Activated CD4-positive, CD25-positive, alpha-beta regulatory T cell (primary cell): ENCODE measurements around the gene CDH4.
"Not testable (repeated sequence)": the region's sequence is repeated elsewhere in the genome, so short reads cannot be mapped to it uniquely, and the experiment has no call there.

Source experiments
- DNase-seq, 4 experiments: peaks; one replicate each; lab custom pipeline; 2025; lab: John Stamatoyannopoulos, UW

Gene CDH4

GRCh38 chr20:61253640-61254511 is 1.8 kb downstream of the CDH4 start:
- no peak for DNase-seq

GRCh38 chr20:61254881-61255626 is 3.0 kb downstream of the CDH4 start:
- DNase-seq, result no peak

GRCh38 chr20:61256365-61256764 is 4.3 kb downstream of the CDH4 start:
- no peak for DNase-seq

- no peak for DNase-seq
Measured at GRCh38 chr20:61256824-61257223, 4.8 kb downstream of the CDH4 start.

GRCh38 chr20:61257611-61258010 is 5.5 kb downstream of the CDH4 start:
- DNase-seq, result no peak

GRCh38 chr20:61259741-61260140 is 7.7 kb downstream of the CDH4 start:
- DNase-seq, result no peak

GRCh38 chr20:61260905-61261304 is 8.8 kb downstream of the CDH4 start:
- no peak for DNase-seq

GRCh38 chr20:61262036-61262435 is 10.0 kb downstream of the CDH4 start:
- no peak for DNase-seq

- DNase-seq, result no peak
Measured at GRCh38 chr20:61262514-61262913, 10.5 kb downstream of the CDH4 start.

GRCh38 chr20:61263084-61263695 is 11.1 kb downstream of the CDH4 start:
- DNase-seq, result no peak

GRCh38 chr20:61263938-61264337 is 11.9 kb downstream of the CDH4 start:
- no peak for DNase-seq

GRCh38 chr20:61267241-61267640 is 15.2 kb downstream of the CDH4 start:
- DNase-seq, result no peak

GRCh38 chr20:61268024-61268423 is 16.0 kb downstream of the CDH4 start:
- DNase-seq, result no peak

GRCh38 chr20:61271312-61272231 is 19.5 kb downstream of the CDH4 start:
- no peak for DNase-seq

- DNase-seq, result not testable (repeated sequence)
Measured at GRCh38 chr20:61273024-61273423, 21.0 kb downstream of the CDH4 start.

- DNase-seq, result not testable (repeated sequence)
Measured at GRCh38 chr20:61273666-61274065, 21.6 kb downstream of the CDH4 start.

GRCh38 chr20:61274326-61274725 is 22.3 kb downstream of the CDH4 start:
- no peak for DNase-seq

GRCh38 chr20:61278296-61278695 is 26.2 kb downstream of the CDH4 start:
- no peak for DNase-seq

- DNase-seq, result no peak
Measured at GRCh38 chr20:61279621-61280150, 27.6 kb downstream of the CDH4 start.

- no peak for DNase-seq
Measured at GRCh38 chr20:61280217-61280980, 28.3 kb downstream of the CDH4 start.
